ENCODE results near the gene NCOA7.
"Not testable (repeated sequence)": the region's sequence is repeated elsewhere in the genome, so short reads cannot be mapped to it uniquely, and the experiment has no call there.

NCOA7 gene

DNA sequence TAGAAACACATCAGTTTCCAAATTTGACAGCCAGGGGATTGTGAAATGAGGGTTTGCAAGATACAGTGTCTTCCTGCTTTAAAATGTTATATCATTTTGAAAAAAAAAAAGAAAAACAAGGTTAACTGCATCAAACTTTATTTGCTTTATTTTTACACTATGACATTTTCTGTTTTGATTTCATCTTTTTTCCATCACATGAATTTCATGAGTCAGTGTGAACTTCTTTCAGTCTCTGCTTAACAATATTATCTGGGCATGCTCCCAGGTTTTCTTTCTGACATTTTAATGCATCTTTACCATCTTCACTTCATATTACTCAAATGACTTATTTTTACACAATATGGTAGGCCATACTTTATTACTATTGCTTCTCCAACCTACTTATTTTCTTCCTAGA, 1.9 kb downstream of the NCOA7 start:
- Mint-ChIP-seq H3K4me3 (peak overlapping the region; percentile 89), H3K4me1 (ENCODE audit: low read depth) (peaks cover 53% of the 10 kb centered on the region), H3K27ac (no peak overlapping the region), H3K27me3 (ENCODE audit: low read depth) (no peaks in the 10 kb centered on the region), H3K9me3 (no peaks in the 10 kb centered on the region), H3K36me3 (ENCODE audit: low read depth) (peaks cover 13% of the 10 kb centered on the region)
- no peak for DNase-seq (ENCODE audit: low spot score)

DNA sequence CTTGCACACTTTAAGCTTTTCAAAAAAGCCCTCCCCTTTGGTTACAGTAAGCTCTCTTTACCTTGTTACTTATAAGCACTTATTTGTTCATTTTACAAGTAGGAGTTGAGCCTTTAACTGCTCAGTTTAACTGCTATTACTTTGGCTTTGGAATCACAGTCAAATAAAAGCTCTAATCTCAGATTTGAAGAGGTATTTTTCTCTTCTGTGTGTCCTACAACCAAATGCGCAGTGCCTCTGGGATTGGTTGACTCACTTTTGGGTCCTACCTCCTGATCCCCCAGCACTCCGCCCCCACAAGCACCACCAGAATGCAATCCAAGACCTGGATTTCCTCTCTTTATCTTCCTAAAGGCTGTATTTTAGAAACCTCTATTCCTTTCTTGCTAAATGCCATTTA, 2.5 kb downstream of the NCOA7 start:
- no peak for DNase-seq (ENCODE audit: low spot score)
- Mint-ChIP-seq H3K9me3 (no peaks in the 10 kb centered on the region), H3K4me1 (ENCODE audit: low read depth) (peaks cover 52% of the 10 kb centered on the region), H3K27ac (no peak overlapping the region), H3K4me3 (peak overlapping the region; percentile 58), H3K36me3 (ENCODE audit: low read depth) (peaks cover 15% of the 10 kb centered on the region), H3K27me3 (ENCODE audit: low read depth) (no peaks in the 10 kb centered on the region)

DNA sequence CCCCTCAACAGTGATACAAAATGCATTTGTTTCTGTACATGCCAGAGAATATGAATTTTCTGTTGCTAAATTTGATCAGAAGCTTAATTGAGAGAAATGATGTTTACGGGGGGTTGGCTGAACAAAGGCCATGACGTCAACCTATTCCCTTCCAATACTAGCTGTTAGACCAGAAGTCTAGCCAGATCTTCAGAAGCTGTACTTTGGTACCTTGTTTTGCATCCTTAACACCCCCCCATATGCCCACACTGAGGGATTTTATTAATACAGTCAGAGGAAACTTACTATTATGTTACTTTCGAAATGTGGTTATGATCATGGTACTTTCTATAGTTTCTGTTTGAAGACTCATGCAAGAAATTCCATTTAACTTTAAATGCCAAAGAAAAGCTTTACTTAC, 3.1 kb downstream of the NCOA7 start:
- peaks cover 17% of the 10 kb centered on the region for H3K36me3 Mint-ChIP-seq (ENCODE audit: low read depth)
- no peaks in the 10 kb centered on the region for H3K9me3 Mint-ChIP-seq
- H3K27me3 Mint-ChIP-seq (ENCODE audit: low read depth), result no peaks in the 10 kb centered on the region
- peaks cover 52% of the 10 kb centered on the region for H3K4me1 Mint-ChIP-seq (ENCODE audit: low read depth)
- H3K27ac Mint-ChIP-seq, result peak overlapping the region; percentile 62
- peak overlapping the region; percentile 58 for H3K4me3 Mint-ChIP-seq
- peak; percentile 59 for DNase-seq (ENCODE audit: low spot score)

DNA sequence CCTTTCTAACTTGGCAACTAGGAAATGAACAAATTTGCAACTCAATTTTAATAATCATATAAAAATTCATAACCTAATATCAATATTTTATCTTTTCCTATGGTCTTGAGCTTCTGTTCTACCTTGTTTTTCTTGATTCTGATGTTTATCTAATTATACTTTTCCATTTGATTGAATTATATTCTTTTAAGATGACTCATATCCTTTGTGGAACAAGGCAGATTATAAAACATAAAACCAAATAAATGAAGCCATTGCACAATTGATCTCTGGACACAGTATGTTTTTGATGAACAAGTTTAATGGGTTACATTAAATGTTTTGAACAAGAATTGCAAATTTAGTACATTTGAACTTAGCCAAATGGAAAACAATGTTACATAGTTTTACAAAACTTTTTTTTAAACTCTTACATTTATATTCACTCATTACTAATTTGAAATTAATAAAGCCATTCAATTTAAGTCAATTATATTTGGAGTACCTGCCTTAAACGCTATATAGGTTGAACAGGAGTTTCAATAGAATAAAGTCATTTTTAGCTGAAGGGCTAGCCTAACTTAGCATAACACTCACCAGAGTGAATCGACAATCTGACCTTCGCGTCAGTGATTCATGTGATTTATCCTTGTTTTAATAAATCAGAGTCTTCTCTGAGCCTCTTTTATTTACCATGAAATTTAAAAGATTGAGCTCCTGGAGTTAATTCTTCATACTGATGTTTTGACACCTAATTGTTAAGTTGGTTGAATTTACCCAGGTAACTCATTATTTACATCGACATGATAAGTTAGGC, 3.8 kb downstream of the NCOA7 start:
- Mint-ChIP-seq H3K4me3 (no peak overlapping the region), H3K4me1 (ENCODE audit: low read depth) (peaks cover 46% of the 10 kb centered on the region)

DNA sequence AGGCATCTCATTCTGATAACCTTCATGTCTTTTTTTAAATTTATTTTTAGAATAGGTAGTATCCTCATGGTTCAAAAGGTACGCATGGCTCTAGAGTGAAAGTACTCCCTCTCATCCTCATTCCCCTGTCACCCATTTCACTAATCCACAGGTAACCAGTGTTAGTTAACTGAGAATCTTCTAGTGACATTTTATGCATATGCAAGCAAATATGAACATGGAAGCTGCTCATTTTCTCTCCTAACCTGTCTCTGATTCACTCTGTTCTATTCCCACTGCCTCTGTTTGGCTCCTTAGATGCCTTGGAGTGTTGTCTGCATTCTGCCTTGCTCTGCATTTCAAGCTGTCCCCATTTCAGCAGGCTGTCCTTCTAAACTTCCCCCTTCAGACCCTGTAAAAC, 4.5 kb downstream of the NCOA7 start:
- Mint-ChIP-seq H3K36me3 (ENCODE audit: low read depth) (peaks cover 26% of the 10 kb centered on the region), H3K9me3 (no peaks in the 10 kb centered on the region), H3K4me3 (no peak overlapping the region), H3K27ac (no peak overlapping the region), H3K27me3 (ENCODE audit: low read depth) (no peaks in the 10 kb centered on the region), H3K4me1 (ENCODE audit: low read depth) (peaks cover 40% of the 10 kb centered on the region)
- no peak for DNase-seq (ENCODE audit: low spot score)

More for the DNA sequence above, 3.8 kb downstream of the NCOA7 start:
- Mint-ChIP-seq H3K27ac (no peak overlapping the region), H3K36me3 (ENCODE audit: low read depth) (peaks cover 22% of the 10 kb centered on the region), H3K27me3 (ENCODE audit: low read depth) (no peaks in the 10 kb centered on the region), H3K9me3 (no peaks in the 10 kb centered on the region)
- no peak for DNase-seq (ENCODE audit: low spot score)

DNA sequence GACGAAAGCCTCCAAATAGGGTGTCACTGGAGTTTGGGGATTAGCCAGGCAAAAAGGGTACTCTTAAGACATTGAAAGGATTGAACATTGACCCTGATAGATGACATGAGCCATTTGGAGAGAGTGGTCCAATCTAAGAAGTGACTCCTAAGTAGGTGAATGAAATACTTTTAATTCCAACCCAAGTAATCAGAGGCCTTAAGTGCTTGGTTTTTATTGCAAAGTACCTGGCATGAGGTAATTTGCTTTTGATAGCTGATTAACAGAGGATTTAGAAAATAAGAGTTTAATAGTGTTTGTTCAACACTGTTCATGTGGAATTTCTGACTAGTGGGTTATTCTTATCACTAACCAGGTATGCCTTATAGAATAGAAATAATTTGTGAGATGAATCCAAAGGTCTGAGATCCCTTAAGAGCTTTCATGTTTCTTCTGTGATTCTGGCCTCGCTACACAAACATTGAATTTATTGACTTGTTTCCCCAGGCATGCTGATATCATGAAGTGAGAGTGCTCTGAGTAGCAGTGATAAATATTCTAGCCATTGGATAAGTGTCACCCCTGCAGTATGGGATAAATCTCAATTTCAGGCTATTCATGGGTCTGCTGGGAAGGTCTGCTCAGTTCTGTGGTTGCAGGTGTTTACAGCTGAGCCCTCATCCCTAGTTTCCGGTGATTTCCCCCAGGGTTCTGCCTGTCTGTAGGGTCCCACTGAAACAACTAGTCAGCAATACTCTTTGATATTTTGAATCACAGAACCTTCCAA, 6.5 kb downstream of the NCOA7 start:
- Mint-ChIP-seq H3K4me1 (ENCODE audit: low read depth) (peaks cover 36% of the 10 kb centered on the region), H3K9me3 (no peaks in the 10 kb centered on the region), H3K4me3 (no peak overlapping the region), H3K27ac (no peak overlapping the region), H3K36me3 (ENCODE audit: low read depth) (peaks cover 30% of the 10 kb centered on the region), H3K27me3 (ENCODE audit: low read depth) (no peaks in the 10 kb centered on the region)
- no peak for DNase-seq (ENCODE audit: low spot score)

DNA sequence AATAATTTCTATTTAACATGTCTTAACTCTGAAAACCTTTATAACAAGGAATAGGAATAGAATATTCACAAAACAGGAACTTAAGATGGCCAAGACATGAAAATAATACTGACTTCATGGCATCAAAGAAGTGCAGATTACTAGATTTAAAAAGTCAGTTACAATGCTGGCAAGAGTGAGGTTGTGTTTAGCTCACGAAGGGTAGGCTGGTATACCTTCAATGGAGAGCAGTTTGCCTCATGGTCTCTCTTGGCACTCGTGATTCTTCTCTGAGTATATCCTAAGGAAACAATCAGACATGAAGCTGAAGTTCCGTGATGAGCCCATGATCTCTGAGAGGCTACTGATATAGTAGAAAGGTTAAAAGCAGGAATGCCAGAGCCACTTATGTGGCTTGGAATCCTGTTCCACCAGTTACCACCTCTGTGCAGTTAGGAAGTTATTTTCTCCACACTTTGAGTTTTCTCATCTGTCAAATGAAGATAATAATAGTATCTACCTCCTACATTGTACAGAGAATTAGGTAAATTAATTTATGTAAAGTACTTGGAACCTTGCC, 7.2 kb downstream of the NCOA7 start:
- peaks cover 29% of the 10 kb centered on the region for H3K36me3 Mint-ChIP-seq (ENCODE audit: low read depth)
- H3K9me3 Mint-ChIP-seq, result no peaks in the 10 kb centered on the region
- no peak for DNase-seq (ENCODE audit: low spot score)
- H3K4me3 Mint-ChIP-seq, result no peak overlapping the region
- no peak overlapping the region for H3K27ac Mint-ChIP-seq
- H3K27me3 Mint-ChIP-seq (ENCODE audit: low read depth), result no peaks in the 10 kb centered on the region
- H3K4me1 Mint-ChIP-seq (ENCODE audit: low read depth), result peaks cover 36% of the 10 kb centered on the region

DNA sequence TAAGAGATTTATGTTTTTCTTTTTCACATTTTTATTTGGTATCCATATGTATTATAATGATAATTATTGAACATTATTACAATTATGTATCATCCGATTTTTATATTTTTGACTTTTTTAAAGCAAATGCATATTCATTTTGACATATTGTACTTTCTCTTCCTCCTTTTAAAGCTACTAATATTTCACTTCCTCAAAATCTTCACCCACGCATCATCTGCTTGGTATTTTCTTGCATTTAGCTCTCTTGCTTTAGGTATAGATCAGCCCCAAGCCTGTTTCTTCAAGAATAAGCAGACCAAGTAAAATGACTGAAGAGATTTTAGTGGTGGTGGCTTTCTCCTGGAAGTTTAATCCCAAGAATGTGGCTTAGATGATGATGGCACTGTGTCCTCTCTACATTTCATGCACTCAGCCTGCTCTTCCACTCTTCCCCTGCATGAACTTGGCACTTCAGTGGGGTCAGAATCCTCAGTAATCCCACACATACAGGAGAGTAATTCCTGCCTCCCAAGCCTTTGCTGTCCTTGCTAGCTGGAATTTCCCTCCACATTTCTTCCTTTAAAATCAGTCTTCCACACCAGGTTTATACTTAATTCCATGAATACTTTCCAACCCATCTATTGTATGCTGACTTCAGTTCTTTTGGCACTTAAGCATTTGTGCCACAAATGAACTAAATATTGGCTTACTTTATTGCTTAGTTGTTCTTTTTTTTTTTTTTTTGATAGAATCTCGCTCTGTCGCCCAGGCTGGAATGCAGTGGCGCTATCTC, 8.2 kb downstream of the NCOA7 start:
- no peak for DNase-seq (ENCODE audit: low spot score)
- Mint-ChIP-seq H3K4me3 (no peak overlapping the region), H3K4me1 (ENCODE audit: low read depth) (peaks cover 34% of the 10 kb centered on the region)

DNA sequence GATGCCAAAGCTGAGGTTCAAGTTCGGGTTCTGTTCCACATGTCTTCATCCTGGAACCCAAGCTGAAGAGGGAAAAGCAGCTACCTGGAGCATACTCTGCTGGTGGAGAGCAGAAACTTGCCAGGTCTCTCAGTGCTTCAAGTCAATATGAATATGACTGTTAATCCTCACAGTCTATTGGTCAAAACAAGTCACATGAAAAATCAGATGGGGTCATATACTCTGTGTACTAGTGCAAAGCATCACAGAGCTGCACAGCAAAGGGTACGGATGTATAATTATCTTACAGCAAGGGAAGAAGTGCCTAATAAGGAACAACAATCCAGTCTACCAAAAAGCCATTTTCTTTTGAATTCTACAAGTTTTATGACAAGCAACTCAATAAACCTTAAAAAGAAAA, 11.6 kb downstream of the NCOA7 start:
- Mint-ChIP-seq H3K27me3 (ENCODE audit: low read depth) (no peaks in the 10 kb centered on the region), H3K27ac (no peak overlapping the region), H3K9me3 (no peaks in the 10 kb centered on the region), H3K36me3 (ENCODE audit: low read depth) (peaks cover 31% of the 10 kb centered on the region), H3K4me1 (ENCODE audit: low read depth) (peaks cover 46% of the 10 kb centered on the region), H3K4me3 (no peak overlapping the region)
- DNase-seq (ENCODE audit: low spot score), result no peak

More for the DNA sequence above, 8.2 kb downstream of the NCOA7 start:
- no peaks in the 10 kb centered on the region for H3K9me3 Mint-ChIP-seq
- no peak overlapping the region for H3K27ac Mint-ChIP-seq
- H3K36me3 Mint-ChIP-seq (ENCODE audit: low read depth), result peaks cover 29% of the 10 kb centered on the region
- H3K27me3 Mint-ChIP-seq (ENCODE audit: low read depth), result no peaks in the 10 kb centered on the region

DNA sequence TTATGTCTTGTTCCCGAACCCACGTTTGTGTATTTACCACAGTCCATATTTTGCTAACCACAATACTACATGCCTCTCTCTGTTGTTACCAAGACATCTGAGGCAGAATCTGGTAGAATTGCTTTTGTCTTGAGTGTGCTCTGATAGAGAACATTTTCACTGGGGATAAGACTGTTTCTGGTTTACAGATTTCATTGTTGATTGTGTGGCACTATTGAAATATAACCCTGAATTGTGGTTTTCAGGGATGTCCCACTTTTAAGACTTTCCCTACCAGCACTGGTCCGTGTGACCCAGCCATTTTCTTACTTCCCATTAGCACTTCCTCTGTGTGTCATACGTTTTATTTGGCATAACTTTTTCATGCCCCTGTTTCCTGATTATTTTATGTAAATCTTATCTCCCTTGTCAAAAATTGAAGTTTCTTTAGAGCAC, 12.2 kb downstream of the NCOA7 start:
- DNase-seq (ENCODE audit: low spot score), result no peak
- Mint-ChIP-seq H3K27me3 (ENCODE audit: low read depth) (no peaks in the 10 kb centered on the region), H3K27ac (no peak overlapping the region), H3K4me3 (no peak overlapping the region), H3K36me3 (ENCODE audit: low read depth) (peaks cover 28% of the 10 kb centered on the region), H3K4me1 (ENCODE audit: low read depth) (peaks cover 48% of the 10 kb centered on the region), H3K9me3 (no peaks in the 10 kb centered on the region)

DNA sequence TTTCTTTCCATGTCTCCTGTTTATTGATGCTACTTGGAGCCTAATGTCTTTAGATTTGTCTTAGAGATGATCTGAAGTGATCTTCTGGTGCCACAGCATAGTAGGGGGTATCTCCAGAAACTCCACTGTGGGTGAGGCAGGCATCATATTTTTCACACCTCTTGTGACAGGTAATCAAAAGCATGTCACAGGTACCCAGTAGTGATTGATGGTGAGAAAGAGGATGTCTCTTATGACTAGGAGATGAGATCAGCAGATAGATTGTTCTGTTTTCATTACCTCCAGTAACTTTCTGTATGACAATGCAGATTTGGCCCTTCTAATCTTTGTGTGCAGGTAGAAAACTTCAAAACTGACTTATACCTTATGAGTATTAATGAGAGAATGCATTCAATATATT, 13.5 kb downstream of the NCOA7 start:
- Mint-ChIP-seq H3K36me3 (ENCODE audit: low read depth) (peaks cover 28% of the 10 kb centered on the region), H3K27me3 (ENCODE audit: low read depth) (no peaks in the 10 kb centered on the region), H3K27ac (no peak overlapping the region), H3K9me3 (no peaks in the 10 kb centered on the region), H3K4me1 (ENCODE audit: low read depth) (peaks cover 56% of the 10 kb centered on the region), H3K4me3 (peak overlapping the region; percentile 24)
- DNase-seq (ENCODE audit: low spot score), result no peak

DNA sequence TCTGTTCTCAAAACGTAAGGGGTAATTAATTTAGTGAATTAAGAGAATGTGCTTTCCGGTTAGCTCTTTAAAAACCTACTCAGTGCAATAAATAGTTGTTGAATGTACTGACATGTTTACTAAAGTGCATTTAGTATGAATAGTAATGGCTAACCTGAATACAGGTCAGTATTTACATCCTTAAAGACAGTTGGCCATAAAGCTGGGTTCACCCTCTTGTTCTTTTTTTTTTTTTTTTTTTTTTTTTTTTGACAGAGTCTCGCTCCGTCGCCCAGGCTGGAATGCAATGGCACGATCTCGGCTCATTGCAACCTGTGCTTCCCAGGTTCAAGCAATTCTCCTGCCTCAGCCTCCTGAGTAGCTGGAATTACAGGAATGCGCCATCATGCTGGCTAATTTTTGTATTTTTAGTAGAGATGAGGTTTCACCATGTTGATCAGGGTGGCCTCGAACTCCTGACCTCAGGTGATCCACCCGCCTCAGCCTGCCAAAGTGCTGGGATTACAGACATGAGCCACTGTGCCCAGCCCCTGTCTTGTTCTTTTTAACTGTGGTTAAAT, 14.2 kb downstream of the NCOA7 start:
- H3K4me1 Mint-ChIP-seq (ENCODE audit: low read depth), result peaks cover 56% of the 10 kb centered on the region
- not testable (repeated sequence) for H3K4me3 Mint-ChIP-seq; H3K27ac Mint-ChIP-seq; DNase-seq (ENCODE audit: low spot score); H3K9me3 Mint-ChIP-seq; H3K27me3 Mint-ChIP-seq (ENCODE audit: low read depth)
- peaks cover 23% of the 10 kb centered on the region for H3K36me3 Mint-ChIP-seq (ENCODE audit: low read depth)

DNA sequence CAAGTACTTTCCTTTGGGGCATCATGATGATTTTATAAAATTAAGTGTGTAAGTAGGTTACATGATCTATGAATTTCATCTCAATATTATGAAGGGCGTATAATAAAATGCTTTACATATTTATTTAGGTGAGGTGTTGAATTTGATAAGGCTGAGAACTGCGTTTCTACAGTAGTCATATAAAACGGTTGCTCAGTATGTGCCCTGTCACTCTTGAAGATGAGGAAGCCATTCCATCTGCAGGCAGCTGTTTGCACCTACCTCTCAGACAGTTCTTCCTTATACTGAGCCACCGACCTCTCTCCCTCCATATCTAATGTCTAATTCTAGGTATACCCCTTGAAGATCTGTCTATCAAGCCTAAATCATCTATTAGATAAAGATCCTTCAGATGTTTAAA, 16.1 kb downstream of the NCOA7 start:
- Mint-ChIP-seq H3K9me3 (no peaks in the 10 kb centered on the region), H3K27me3 (ENCODE audit: low read depth) (no peaks in the 10 kb centered on the region), H3K4me3 (no peak overlapping the region), H3K36me3 (ENCODE audit: low read depth) (peaks cover 24% of the 10 kb centered on the region), H3K27ac (peak overlapping the region; percentile 37), H3K4me1 (ENCODE audit: low read depth) (peaks cover 62% of the 10 kb centered on the region)
- no peak for DNase-seq (ENCODE audit: low spot score)

All from T-helper 2 cell treated with Interferon-gamma antibody and Interleukin-4, amounts not matched to agents 5 μg/mL and 100 μg/mL, for 36 hours (primary cell).